Upper lobe of left lung (tissue), 6 donors: ENCODE measurements around the gene NCDN. TPM values are rescaled to one million over a fixed set of nuclear protein-coding genes. Genes with fewer than 3 reads are reported as not detected.
"Not testable (repeated sequence)": the region's sequence is repeated elsewhere in the genome, so short reads cannot be mapped to it uniquely, and the experiment has no call there.

Source experiments
- ATAC-seq, 2 donors: fragments of 200-7000 bp; cut with Tn5 transposase; one replicate each; pipeline ENCODE4 v1.9.1; 2022; ENCODE audit warnings: mild to moderate bottlenecking in 2 of 2, moderate library complexity in 2 of 2; ENCODE audit not compliant: low FRiP score in 2 of 2
- DNase-seq, 2 donors: peaks; one replicate each; pipeline ENCODE4 v3.0.0-alpha.2; 2019 to 2020
- H3K27ac ChIP-seq, 4 donors: fragments of 200-600 bp; sonication (generic); one replicate each; pipeline ENCODE4 v1.5.1; 2016 to 2019
- H3K27me3 ChIP-seq, 4 donors: fragments of 200-600 bp; sonication (generic); one replicate each; pipeline ENCODE4 v1.5.1; 2017 to 2019
- H3K36me3 ChIP-seq, 4 donors: fragments of 200-600 bp; sonication (generic); one replicate each; pipeline ENCODE4 v1.5.1; 2016 to 2019
- H3K4me1 ChIP-seq, 4 donors: fragments of 200-600 bp; sonication (generic); one replicate each; pipeline ENCODE4 v1.5.1; 2018 to 2019
- H3K4me3 ChIP-seq, 4 donors: fragments of 200-600 bp; sonication (generic); one replicate each; pipeline ENCODE4 v1.5.1; 2017 to 2019; ENCODE audit warnings: mild to moderate bottlenecking in 2 of 4, moderate library complexity in 1 of 4
- H3K9me3 ChIP-seq, 4 donors: fragments of 200-600 bp; sonication (generic); one replicate each; pipeline ENCODE4 v1.5.1; 2018 to 2019
- EP300 ChIP-seq, 4 donors: sonication (generic); formaldehyde crosslinking; IDR thresholded peaks; one replicate each; pipeline ENCODE4 v1.5.1; 2017; ENCODE audit warnings: antibody characterized with exemption in 4 of 4, control low read depth in 2 of 4
- POLR2A ChIP-seq, 4 donors: fragments of 450-650 bp; IDR thresholded peaks; one replicate each; pipeline ENCODE4 v1.5.1; 2016 to 2017; ENCODE audit warnings: antibody characterized with exemption in 4 of 4, mild to moderate bottlenecking in 2 of 4
- POLR2AphosphoS5 ChIP-seq, 2 donors: sonication (generic); formaldehyde crosslinking; IDR thresholded peaks; one replicate each; pipeline ENCODE4 v1.5.1; 2017; ENCODE audit warnings: antibody characterized with exemption in 2 of 2
- WGBS, 2 donors: methylation state at CpG; one replicate each; pipeline ENCODE4 v1.1.5; 2017 to 2018; 5-methylcytosine and 5-hydroxymethylcytosine counted together
- total RNA-seq, 6 donors: library from RNA; depleted of rRNA in 4 of 6; stranded (reverse); fragments of >200 nt in 4 of 6; gene quantifications; one replicate each; pipeline versions ENCODE4 v1.1.0 to v1.2.1, GENCODE V29; 2016 to 2021
- TF ChIP-seq, protein P1 (sequence below), 6 experiments: fragments of 450-650 bp in 4 of 6; fragments of 200-600 bp in 2 of 6; sonication (generic) in 2 of 6; IDR thresholded peaks; one replicate each; pipeline ENCODE4 v1.5.1; 2016 to 2019; ENCODE audit warnings: antibody characterized with exemption in 6 of 6
- donor health status: DM: no; HTN: no; CAD: no; lungs with moderate emphysema.
- donor health status: DM: no; HTN: yes; CAD: no; lungs with severe emphysema.

Gene NCDN
- total RNA-seq, 6 donors from 2014 or later: 12.6 to 34.2 (median 21.5) TPM

DNA sequence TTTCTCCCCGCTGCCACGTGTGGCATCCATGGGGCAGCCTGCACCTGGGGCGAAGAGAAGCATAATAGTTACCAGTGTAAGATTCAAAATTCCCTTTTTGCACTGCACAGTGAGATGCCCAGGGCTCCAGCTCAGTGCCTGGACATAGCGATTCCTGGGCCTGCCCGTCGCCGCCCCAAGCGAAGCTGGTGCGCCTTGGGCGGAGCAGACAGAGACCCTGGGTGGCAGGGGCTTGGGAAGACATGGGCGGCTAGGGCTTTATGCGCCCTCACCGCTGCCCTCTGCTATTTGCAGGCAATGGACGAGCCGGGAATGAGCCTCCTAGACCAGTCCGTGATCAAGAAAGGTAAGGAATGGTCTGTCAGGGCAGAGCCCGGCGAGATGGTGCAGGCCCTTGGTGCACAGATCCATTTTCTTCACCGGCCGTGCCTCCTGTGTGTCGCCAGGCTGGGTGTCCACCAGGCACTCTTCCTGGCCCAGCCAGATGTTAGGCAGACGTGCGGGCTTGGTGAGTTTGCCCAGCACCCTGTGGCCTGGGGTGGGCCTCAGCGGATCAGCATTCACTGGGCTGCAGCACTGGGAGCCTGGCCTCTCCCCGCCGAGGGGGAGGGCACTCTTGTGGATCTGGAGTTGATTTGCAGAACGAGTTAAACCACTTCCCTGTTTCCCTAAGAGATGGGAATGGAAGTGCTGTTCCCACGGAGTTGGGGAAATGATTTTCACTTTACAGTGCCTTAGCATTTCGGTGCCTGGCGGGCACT, 17.2 kb downstream of the NCDN start:
- H3K36me3 ChIP-seq: no peaks in the 10 kb centered on the region
- peak; percentile 57 to 59 for DNase-seq
- ATAC-seq: peak in 1 of 2 donors; percentile 41
- 69 to 85% methylated on average over 19 to 30 of the region's 30 CpGs for WGBS, 2 donors
- H3K4me3 ChIP-seq: no peak overlapping the region
- H3K4me1 ChIP-seq: peaks cover 14 to 60% (median 42%) of the 10 kb centered on the region in 4 donors
- peak overlapping the region in 2 of 4 donors; percentile 21 to 46 for H3K27ac ChIP-seq
- H3K9me3 ChIP-seq: no peaks in the 10 kb centered on the region
- TF ChIP-seq POLR2A (IDR thresholded peaks at IDR 0.05) (no peak), POLR2AphosphoS5 (IDR thresholded peaks at IDR 0.05) (no peak), EP300 (IDR thresholded peaks at IDR 0.05) (no peak)
- TF ChIP-seq, protein P1, sequence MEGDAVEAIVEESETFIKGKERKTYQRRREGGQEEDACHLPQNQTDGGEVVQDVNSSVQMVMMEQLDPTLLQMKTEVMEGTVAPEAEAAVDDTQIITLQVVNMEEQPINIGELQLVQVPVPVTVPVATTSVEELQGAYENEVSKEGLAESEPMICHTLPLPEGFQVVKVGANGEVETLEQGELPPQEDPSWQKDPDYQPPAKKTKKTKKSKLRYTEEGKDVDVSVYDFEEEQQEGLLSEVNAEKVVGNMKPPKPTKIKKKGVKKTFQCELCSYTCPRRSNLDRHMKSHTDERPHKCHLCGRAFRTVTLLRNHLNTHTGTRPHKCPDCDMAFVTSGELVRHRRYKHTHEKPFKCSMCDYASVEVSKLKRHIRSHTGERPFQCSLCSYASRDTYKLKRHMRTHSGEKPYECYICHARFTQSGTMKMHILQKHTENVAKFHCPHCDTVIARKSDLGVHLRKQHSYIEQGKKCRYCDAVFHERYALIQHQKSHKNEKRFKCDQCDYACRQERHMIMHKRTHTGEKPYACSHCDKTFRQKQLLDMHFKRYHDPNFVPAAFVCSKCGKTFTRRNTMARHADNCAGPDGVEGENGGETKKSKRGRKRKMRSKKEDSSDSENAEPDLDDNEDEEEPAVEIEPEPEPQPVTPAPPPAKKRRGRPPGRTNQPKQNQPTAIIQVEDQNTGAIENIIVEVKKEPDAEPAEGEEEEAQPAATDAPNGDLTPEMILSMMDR (IDR thresholded peaks at IDR 0.05): no peak
- H3K27me3 ChIP-seq: peaks cover 0 to 15% (median 4%) of the 10 kb centered on the region in 4 donors

DNA sequence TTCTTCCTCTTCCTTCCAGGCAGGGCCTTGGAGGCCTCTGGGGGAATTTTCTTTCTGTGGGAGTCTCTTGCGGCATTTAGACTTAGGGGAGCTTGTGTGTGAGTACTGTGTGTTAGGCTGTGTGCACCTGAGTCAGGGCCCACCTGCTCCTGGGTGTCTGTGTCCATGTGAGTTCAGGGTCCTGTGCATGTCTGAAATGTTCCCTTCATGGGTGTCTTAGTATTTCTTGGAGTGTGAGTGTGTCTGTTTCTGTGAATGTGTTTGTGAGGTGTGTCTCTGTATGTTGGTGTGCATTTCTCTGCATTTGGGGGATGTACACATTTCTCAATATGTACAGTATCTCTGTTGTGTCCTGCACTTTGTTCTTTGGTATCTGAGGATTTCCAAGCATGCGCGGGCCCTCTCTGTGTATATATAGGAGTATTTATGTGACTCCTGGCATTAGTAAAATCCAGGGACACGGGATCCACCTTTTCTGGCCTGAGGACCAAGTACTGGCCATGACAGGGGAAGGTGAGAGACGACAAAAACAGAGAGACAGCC, 17.9 kb downstream of the NCDN start:
- Histone ChIP-seq H3K36me3 (no peaks in the 10 kb centered on the region), H3K27me3 (peaks cover 0 to 15% (median 4%) of the 10 kb centered on the region in 4 donors), H3K9me3 (no peaks in the 10 kb centered on the region), H3K27ac (peak overlapping the region in 2 of 4 donors; percentile 21 to 46), H3K4me3 (no peak overlapping the region), H3K4me1 (peaks cover 14 to 60% (median 42%) of the 10 kb centered on the region in 4 donors)
- WGBS, 2 donors: 70 to 75% methylated on average over 5 of the region's 5 CpGs
- TF ChIP-seq POLR2A (IDR thresholded peaks at IDR 0.05): no peak
- no peak for TF ChIP-seq EP300 (IDR thresholded peaks at IDR 0.05)
- no peak for TF ChIP-seq POLR2AphosphoS5 (IDR thresholded peaks at IDR 0.05)
- TF ChIP-seq, protein P1 (IDR thresholded peaks at IDR 0.05): no peak
- DNase-seq (no peak), ATAC-seq (no peak)

DNA sequence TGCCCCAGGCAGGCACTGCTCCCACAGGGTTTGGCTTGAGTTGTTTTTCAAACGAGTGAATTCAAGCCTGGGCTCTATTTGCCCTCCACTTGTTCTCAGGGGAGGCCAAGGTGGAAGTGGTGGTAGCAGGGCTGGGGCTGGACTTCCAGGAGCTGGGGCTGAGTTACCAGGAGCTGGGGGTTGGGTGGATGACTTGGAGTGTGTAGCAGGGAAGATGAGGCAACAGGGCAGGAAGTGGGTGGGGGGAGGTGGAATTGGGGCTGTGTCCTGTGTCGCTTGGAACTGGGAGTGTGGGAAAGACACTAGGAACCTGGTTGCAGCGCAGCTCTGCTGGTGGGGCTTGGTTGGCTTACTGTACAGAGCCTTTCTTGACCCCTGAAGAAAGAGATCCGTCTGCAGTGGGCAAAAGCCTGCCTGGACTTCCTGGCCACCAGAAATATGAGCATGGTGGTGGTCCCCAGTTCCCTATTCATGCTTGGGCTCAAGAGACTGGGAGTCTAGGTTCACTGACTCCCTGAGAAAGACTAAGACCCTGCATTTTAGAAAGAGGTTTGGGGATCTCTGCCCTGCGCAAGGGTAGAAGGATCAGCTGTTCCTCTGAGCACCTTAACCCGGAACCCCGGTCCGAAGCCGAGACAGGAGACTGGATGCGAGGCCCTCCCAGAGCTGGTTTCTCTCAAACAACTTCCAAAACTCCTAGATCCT, 18.6 kb downstream of the NCDN start:
- Histone ChIP-seq H3K27ac (peak overlapping the region in 2 of 4 donors; percentile 7 to 46), H3K27me3 (peaks cover 0 to 15% (median 4%) of the 10 kb centered on the region in 4 donors), H3K4me3 (peak overlapping the region in 3 of 4 donors; percentile 46 to 51 (median 49)), H3K9me3 (no peaks in the 10 kb centered on the region), H3K4me1 (peaks cover 14 to 60% (median 42%) of the 10 kb centered on the region in 4 donors), H3K36me3 (no peaks in the 10 kb centered on the region)
- 47 to 59% methylated on average over 3 to 10 of the region's 10 CpGs for WGBS, 2 donors
- TF ChIP-seq EP300 (IDR thresholded peaks at IDR 0.05) (no peak), POLR2AphosphoS5 (IDR thresholded peaks at IDR 0.05) (no peak), POLR2A (IDR thresholded peaks at IDR 0.05) (no peak)
- TF ChIP-seq, protein P1 (IDR thresholded peaks at IDR 0.05): no peak
- peak in 1 of 2 donors; percentile 54 for DNase-seq
- ATAC-seq: no peak

DNA sequence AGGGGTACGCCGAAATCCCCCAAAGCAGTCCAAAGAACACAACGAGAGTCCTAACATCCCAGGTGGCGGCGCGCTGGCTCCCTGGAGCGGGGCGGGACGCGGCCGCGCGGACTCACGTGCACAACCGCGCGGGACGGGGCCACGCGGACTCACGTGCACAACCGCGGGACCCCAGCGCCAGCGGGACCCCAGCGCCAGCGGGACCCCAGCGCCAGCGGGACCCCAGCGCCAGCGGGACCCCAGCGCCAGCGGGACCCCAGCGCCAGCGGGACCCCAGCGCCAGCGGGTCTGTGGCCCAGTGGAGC, 19.1 kb downstream of the NCDN start:
- H3K9me3 ChIP-seq, ATAC-seq, H3K36me3 ChIP-seq: not testable (repeated sequence)
- peaks cover 0 to 15% (median 4%) of the 10 kb centered on the region in 4 donors for H3K27me3 ChIP-seq
- peak in 1 of 2 donors; percentile 81 for DNase-seq
- peaks cover 14 to 60% (median 42%) of the 10 kb centered on the region in 4 donors for H3K4me1 ChIP-seq
- WGBS, 2 donors: 26 to 70% methylated on average over 16 to 22 of the region's 37 CpGs
- H3K27ac ChIP-seq: peak overlapping the region in 1 of 4 donors; percentile 76
- peak overlapping the region in 3 of 4 donors; percentile 46 to 51 (median 49) for H3K4me3 ChIP-seq
